Mucosa of rectum (tissue), 2 donors: ENCODE data around the gene BAZ2A.

Experiments
- H3K27ac ChIP-seq, 2 donors: one replicate each; pipeline ENCODE4 v1.7.0; 2013; ENCODE audit warnings: inconsistent platforms in 2 of 2, low read depth in 2 of 2, low read length in 2 of 2
- H3K27me3 ChIP-seq, 2 donors: one replicate each; pipeline ENCODE4 v1.7.0; 2013; ENCODE audit warnings: low read length in 2 of 2; ENCODE audit not compliant: control insufficient read depth in 2 of 2, insufficient read depth in 2 of 2
- H3K36me3 ChIP-seq, 2 donors: one replicate each; pipeline ENCODE4 v1.7.0; 2013; ENCODE audit warnings: low read length in 2 of 2; ENCODE audit not compliant: control insufficient read depth in 2 of 2, insufficient read depth in 2 of 2
- H3K4me1 ChIP-seq, 2 donors: one replicate each; pipeline ENCODE4 v1.7.0; 2013; ENCODE audit warnings: low read length in 2 of 2, mild to moderate bottlenecking in 1 of 2; ENCODE audit not compliant: control insufficient read depth in 2 of 2, insufficient read depth in 2 of 2
- H3K4me3 ChIP-seq, 2 donors: one replicate each; pipeline ENCODE4 v1.7.0; 2013; ENCODE audit warnings: low read length in 2 of 2
- H3K9ac ChIP-seq, 2 donors: one replicate each; pipeline ENCODE4 v1.7.0; 2013; ENCODE audit warnings: low read length in 2 of 2, low read depth in 1 of 2, mild to moderate bottlenecking in 1 of 2
- H3K9me3 ChIP-seq, 2 donors: one replicate each; pipeline ENCODE4 v1.7.0; 2013; ENCODE audit warnings: low read length in 2 of 2; ENCODE audit not compliant: control insufficient read depth in 2 of 2
- donor health status: healthy.
- donor health status: Normal muscosa, but diverticular disease.

Gene BAZ2A

DNA sequence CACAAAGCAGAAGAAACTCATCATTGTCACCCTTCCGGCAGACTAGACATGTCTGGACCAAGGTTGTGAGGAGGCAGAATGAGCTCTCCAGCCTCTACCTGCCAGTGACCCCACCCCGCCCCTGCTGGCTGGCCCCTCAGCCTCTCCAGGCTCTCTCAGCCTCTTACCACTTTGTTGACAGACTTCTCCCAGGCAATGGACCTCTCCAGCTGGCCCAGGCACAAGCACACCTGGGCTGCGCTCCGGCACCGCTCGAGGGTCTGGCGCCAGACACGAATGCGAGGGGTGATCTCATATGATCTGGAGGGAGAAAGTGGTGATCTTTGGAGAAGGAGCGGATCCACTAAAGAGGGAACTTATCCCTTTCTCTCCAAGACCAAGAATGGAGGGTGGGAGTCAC, 30.3 kb downstream of the BAZ2A start:
- no peak overlapping the region for H3K4me3 ChIP-seq
- H3K27me3 ChIP-seq: no peaks in the 10 kb centered on the region
- no peak overlapping the region for H3K9ac ChIP-seq
- H3K27ac ChIP-seq: no peak overlapping the region
- peaks cover 78 to 84% of the 10 kb centered on the region in 2 donors for H3K36me3 ChIP-seq
- H3K4me1 ChIP-seq: no peaks in the 10 kb centered on the region
- no peaks in the 10 kb centered on the region for H3K9me3 ChIP-seq

DNA sequence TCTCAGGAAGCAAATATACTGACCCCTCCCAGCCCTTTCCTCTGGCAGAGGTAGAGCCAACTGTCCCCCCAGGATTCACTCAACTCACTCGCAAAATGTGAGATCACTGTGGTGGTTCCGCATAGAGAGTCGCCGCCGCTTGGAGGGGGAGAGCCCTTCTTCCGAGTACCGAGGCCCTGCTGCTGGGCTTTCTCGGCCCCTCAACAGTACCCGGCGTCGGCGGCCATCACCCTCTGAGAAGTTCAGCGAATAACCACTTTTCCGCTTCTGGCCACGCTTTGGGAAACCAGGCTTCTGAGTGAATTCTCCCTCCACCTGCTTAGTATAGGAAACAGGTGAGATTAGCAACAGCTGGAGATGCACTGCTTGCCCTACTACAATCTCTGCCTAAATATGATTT, 31.1 kb downstream of the BAZ2A start:
- no peak overlapping the region for H3K4me3 ChIP-seq
- H3K9me3 ChIP-seq: no peaks in the 10 kb centered on the region
- H3K36me3 ChIP-seq: peaks cover 70 to 77% of the 10 kb centered on the region in 2 donors
- H3K4me1 ChIP-seq: no peaks in the 10 kb centered on the region
- no peak overlapping the region for H3K27ac ChIP-seq
- no peaks in the 10 kb centered on the region for H3K27me3 ChIP-seq
- H3K9ac ChIP-seq: no peak overlapping the region

DNA sequence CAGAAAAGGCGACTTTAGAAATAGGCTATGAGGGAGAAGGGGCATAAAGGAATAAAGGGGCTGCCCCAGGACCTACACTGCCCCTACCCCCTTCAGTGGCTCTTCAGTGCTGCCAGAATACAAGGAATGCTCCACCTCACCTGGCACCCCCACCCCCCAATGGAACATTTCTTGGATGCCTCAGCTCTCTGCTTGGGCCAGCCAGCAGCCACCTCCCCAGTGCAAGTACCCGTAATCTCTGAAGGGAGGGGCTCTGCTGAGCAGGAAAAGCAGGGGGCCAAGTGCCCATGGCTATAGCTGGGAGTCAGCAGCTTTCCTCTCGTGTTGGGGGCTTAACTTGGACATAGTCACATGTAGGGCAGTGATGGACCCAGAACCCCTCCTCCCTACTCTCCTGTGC, 33.3 kb downstream of the BAZ2A start:
- H3K27ac ChIP-seq: no peak overlapping the region
- peaks cover 52 to 57% of the 10 kb centered on the region in 2 donors for H3K36me3 ChIP-seq
- H3K9me3 ChIP-seq: no peaks in the 10 kb centered on the region
- no peak overlapping the region for H3K9ac ChIP-seq
- H3K27me3 ChIP-seq: no peaks in the 10 kb centered on the region
- H3K4me3 ChIP-seq: no peak overlapping the region
- no peaks in the 10 kb centered on the region for H3K4me1 ChIP-seq

DNA sequence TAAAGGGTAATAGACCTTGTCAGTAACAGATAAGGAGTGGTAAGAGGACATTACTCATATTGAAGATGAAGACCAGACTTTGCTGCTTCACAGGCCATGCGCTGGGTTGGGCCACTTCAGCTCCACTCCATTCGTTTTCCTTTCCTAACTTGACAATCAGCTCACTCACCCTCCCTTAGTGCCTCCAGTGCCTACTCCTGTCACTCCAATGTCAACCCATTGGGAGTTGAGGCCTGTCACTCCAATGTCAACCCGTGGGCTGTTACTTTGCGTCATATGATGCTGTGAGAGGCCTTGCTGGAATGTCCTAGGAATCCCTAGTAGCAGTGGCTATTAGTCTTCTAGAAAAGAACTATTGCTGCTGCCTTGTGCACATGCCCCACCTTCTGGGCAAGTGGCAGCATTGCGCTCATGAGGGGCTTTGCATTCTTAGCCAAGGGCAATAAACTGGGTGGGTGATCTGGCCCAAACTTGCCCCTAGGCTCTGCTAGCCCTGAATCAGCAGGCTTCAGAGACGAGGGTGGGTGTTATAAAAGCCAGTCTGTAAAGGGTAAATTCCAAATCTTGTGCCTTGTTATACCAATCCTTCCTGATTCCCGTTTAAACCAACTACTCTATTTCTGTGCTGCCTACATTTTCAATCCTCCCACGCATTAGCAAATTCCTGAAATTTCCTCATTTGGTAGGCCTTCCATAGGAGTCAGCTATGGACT, 36.1 kb downstream of the BAZ2A start:
- H3K36me3 ChIP-seq: peaks cover 25 to 29% of the 10 kb centered on the region in 2 donors
- H3K9ac ChIP-seq: no peak overlapping the region
- no peak overlapping the region for H3K27ac ChIP-seq
- H3K27me3 ChIP-seq: no peaks in the 10 kb centered on the region
- H3K4me1 ChIP-seq: no peaks in the 10 kb centered on the region
- no peaks in the 10 kb centered on the region for H3K9me3 ChIP-seq
- H3K4me3 ChIP-seq: no peak overlapping the region

DNA sequence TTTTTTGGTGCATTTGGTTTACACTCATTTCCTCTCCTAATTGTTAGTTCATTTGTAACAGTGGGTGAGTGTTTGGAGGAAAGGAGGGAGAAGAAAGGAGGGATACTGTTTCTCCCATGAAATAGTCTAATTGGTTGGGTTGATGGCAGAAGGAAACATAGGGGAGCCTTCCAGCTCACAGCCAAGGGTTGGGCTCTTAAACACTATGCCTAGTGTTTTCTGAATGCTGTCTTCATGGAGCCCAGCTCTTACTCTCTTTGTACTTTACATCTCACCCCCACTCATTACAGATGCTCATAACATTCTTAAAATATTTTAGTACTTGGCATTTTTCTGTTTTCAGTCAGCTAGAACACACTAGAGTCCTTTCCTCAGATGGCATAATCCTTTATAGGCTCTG, 38.2 kb downstream of the BAZ2A start:
- Histone ChIP-seq H3K4me3 (no peak overlapping the region), H3K27me3 (no peaks in the 10 kb centered on the region), H3K36me3 (peaks cover 26% of the 10 kb centered on the region in 2 donors), H3K9ac (no peak overlapping the region), H3K4me1 (no peaks in the 10 kb centered on the region), H3K27ac (no peak overlapping the region), H3K9me3 (no peaks in the 10 kb centered on the region)

DNA sequence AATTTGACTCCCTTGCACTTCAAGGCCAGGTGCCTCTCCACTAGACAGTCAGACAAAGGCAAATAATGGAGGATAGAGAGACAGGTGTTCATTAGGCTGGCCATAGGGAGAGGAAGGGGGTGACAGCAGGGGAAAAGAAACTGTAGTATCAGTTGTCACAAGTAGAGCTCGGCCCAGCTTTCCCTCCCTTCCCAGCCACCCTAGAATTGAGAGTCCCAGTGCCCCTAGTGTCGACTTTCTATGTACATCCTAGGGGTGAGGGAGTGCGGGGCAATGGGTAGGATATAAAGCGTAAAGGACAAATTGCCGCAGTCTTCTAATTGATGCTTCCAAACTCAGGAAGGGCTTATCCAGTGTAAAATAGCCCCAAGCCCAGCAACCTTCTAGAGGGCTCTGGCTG, 39.0 kb downstream of the BAZ2A start:
- H3K9me3 ChIP-seq: no peaks in the 10 kb centered on the region
- H3K27me3 ChIP-seq: no peaks in the 10 kb centered on the region
- H3K4me3 ChIP-seq: no peak overlapping the region
- H3K9ac ChIP-seq: no peak overlapping the region
- no peaks in the 10 kb centered on the region for H3K4me1 ChIP-seq
- H3K36me3 ChIP-seq: peaks cover 22 to 23% of the 10 kb centered on the region in 2 donors
- no peak overlapping the region for H3K27ac ChIP-seq

DNA sequence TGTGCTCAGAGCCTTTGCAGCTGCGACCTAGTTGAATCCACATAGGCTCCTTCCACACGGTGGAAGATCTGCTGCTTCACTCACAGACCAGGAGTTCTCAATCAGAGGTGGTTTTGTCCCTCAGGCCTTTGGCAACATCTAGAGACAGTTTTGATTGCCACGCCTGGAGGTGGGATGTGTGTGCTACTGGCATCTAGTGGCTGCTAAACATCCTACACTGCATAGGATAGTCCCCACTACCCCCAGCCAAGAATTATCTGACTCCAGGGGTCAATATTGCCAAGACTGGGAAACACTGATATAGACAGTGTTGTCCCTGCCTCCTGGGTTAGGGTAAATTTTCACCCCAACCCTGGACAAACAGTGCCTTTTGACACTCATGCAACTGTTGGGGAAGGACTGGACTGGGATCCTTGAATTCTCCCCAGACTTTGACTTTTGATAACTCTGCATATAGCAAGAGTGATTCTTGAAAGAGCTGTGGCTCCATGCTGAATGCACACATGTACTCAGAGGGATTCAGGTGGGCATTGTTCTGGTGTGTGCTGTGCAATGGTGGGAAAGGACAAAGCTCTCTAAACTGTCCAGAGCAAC, 39.8 kb downstream of the BAZ2A start:
- Histone ChIP-seq H3K4me1 (no peaks in the 10 kb centered on the region), H3K27ac (no peak overlapping the region), H3K9ac (no peak overlapping the region), H3K27me3 (no peaks in the 10 kb centered on the region), H3K9me3 (no peaks in the 10 kb centered on the region), H3K4me3 (no peak overlapping the region), H3K36me3 (peaks cover 18% of the 10 kb centered on the region in 2 donors)

DNA sequence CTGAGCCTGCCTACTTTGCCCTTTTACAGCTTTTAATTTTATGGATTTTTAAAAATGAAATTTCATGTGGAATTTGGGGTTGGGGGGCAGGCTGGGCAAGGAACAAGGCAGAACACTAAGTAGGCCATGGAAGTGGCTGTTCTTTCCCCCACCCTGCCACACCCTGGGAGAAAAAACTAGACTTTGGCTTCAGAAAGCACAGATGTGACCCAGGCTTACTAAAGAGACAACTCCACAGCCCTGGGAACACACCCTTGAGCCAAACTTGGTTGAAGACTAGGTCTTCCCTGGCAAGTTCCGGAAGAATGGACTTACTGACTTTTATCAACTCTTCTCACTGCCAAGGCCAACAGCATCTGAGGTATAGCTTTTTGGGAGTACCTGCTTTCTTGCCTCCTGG, 40.3 kb downstream of the BAZ2A start:
- no peaks in the 10 kb centered on the region for H3K9me3 ChIP-seq
- no peak overlapping the region for H3K9ac ChIP-seq
- no peak overlapping the region for H3K4me3 ChIP-seq
- no peaks in the 10 kb centered on the region for H3K27me3 ChIP-seq
- no peaks in the 10 kb centered on the region for H3K4me1 ChIP-seq
- no peak overlapping the region for H3K27ac ChIP-seq
- H3K36me3 ChIP-seq: peaks cover 18% of the 10 kb centered on the region in 2 donors

DNA sequence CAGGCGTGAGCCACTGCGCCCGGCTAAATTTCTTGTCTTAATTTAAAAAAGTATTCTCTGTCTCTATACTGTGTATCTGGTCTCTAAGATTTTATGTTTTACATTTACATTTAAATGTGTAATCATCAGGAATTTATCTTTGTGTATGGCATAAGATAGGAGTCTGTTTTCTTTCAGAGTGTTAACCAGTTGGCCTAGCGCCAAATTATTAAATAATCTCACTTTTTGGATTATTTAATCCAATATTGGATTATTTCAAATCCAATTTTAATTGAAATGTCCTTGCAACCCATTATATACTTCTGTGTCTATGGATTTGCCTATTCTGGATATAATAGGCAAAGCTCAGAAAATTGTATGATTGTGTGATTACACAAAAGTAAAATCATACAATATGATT, 45.0 kb downstream of the BAZ2A start:
- Histone ChIP-seq H3K9ac (no peak overlapping the region), H3K9me3 (no peaks in the 10 kb centered on the region), H3K4me1 (no peaks in the 10 kb centered on the region), H3K27me3 (no peaks in the 10 kb centered on the region), H3K27ac (no peak overlapping the region), H3K36me3 (peaks cover 27 to 30% of the 10 kb centered on the region in 2 donors), H3K4me3 (no peak overlapping the region)

DNA sequence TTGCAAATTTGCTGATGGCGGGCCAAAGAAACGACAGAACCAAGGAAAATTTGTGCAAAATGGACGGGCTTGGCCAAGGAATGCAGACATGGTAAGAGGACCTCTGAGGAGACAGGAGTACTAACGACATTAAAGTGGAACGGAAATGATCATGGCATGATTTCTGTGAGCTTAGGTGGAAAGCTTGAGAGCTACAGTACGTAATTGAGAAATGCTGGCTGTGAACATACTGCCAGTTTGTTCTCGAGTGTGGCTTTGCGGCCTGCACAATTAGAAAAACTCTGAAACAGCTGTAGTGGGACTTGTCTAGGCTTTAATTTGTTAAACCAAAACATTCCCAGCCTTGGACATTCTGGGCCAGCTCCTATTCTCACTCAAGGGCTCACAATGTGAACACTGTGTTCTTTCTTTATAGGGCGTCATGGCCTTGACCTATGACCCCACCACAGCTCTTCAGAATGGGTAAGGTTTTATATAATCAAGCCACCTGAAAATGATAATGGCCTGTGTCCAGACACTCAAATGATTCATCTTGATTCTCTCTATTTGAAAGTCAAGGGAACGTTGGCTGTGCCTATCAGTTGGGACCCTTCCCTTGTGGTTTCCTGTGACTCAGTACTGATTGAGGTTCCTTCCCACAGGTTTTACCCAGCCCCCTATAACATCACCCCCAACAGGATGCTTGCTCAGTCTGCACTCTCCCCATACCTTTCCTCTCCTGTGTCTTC, 48.5 kb downstream of the BAZ2A start:
- no peaks in the 10 kb centered on the region for H3K27me3 ChIP-seq
- no peak overlapping the region for H3K9ac ChIP-seq
- no peaks in the 10 kb centered on the region for H3K9me3 ChIP-seq
- H3K4me3 ChIP-seq: no peak overlapping the region
- H3K36me3 ChIP-seq: peaks cover 11 to 12% of the 10 kb centered on the region in 2 donors
- H3K4me1 ChIP-seq: no peaks in the 10 kb centered on the region
- no peak overlapping the region for H3K27ac ChIP-seq
